IMR-90 (cell line): Measurements from ENCODE around the gene LEF1. TPM values are rescaled to one million over a fixed set of nuclear protein-coding genes. Genes with fewer than 3 reads are reported as not detected.

Experiments used
- ATAC-seq: fragments of 200-7000 bp; cut with Tn5 transposase; 2 replicates; pipeline ENCODE4 v1.9.1; 2020; ENCODE audit warnings: low read depth, mild to moderate bottlenecking, moderate library complexity
- BruUV-seq: library from RNA; stranded (reverse); fragments of 400-500 nt; replicated peaks from 2 replicates; lab custom pipeline; 2021; lab: Mats Ljungman, UMichigan
- CTCF ChIA-PET: fragments of 300-600 bp; formaldehyde crosslinking; extraction: SDS; loops from one replicate; lab custom pipeline; 2021; ENCODE audit warnings: antibody characterized with exemption; lab: Yijun Ruan, JAX
- POLR2A ChIA-PET: fragments of 300-600 bp; sonication (Branson Sonifier 250); formaldehyde crosslinking; loops from one replicate; lab custom pipeline; 2022; ENCODE audit warnings: antibody characterized with exemption; ENCODE audit not compliant: unreplicated experiment; lab: Charles Lee
- DNase-seq: peaks from one replicate; pipeline ENCODE4 v3.0.0; 2013
- H2AFZ ChIP-seq: replicated peaks from 2 replicates; pipeline ENCODE3; 2013; ENCODE audit warnings: low read length, mild to moderate bottlenecking; ENCODE audit not compliant: poor library complexity
- H2AK5ac ChIP-seq: 2 replicates; pipeline ENCODE4 v1.6.1; 2013; ENCODE audit warnings: low read depth, low read length, inconsistent platforms
- H2AK9ac ChIP-seq: replicated peaks from 2 replicates; pipeline ENCODE3; 2013; ENCODE audit warnings: mild to moderate bottlenecking, low read depth, low read length, moderate library complexity; ENCODE audit not compliant: poor library complexity
- H2BK120ac ChIP-seq: 2 replicates; pipeline ENCODE4 v1.6.1; 2013; ENCODE audit warnings: low read depth, low read length, inconsistent platforms
- H2BK15ac ChIP-seq: 3 replicates; pipeline ENCODE4 v1.6.1; 2013; ENCODE audit warnings: low read depth, low read length, inconsistent platforms
- H2BK20ac ChIP-seq: 2 replicates; pipeline ENCODE4 v1.6.1; 2013; ENCODE audit warnings: low read depth, mild to moderate bottlenecking, inconsistent platforms, low read length, moderate library complexity
- H2BK5ac ChIP-seq: 2 replicates; pipeline ENCODE4 v1.6.1; 2013; ENCODE audit warnings: mild to moderate bottlenecking, low read depth, low read length, inconsistent platforms; ENCODE audit not compliant: poor library complexity, severe bottlenecking
- H3K14ac ChIP-seq: replicated peaks from 2 replicates; pipeline ENCODE4 v1.6.1; 2013; ENCODE audit warnings: low read depth, low read length, inconsistent platforms
- H3K18ac ChIP-seq: 2 replicates; pipeline ENCODE4 v1.6.1; 2013; ENCODE audit warnings: low read depth, low read length, control low read depth
- H3K23ac ChIP-seq: 2 replicates; pipeline ENCODE4 v1.6.1; 2013; ENCODE audit warnings: low read depth, low read length, inconsistent platforms
- H3K27ac ChIP-seq: 2 replicates; pipeline ENCODE4 v1.5.1; 2013; ENCODE audit warnings: mild to moderate bottlenecking, control low read depth, low read length; ENCODE audit not compliant: insufficient read depth
- H3K27me3 ChIP-seq: 2 replicates; pipeline ENCODE4 v1.6.1; 2013; ENCODE audit warnings: low read length; ENCODE audit not compliant: control insufficient read depth, insufficient read depth
- H3K36me3 ChIP-seq: 2 replicates; pipeline ENCODE4 v1.6.1; 2013; ENCODE audit warnings: low read length, mixed read lengths; ENCODE audit not compliant: control insufficient read depth, insufficient read depth
- H3K4ac ChIP-seq: 2 replicates; pipeline ENCODE4 v1.6.1; 2013; ENCODE audit warnings: low read depth, low read length, inconsistent platforms
- H3K4me1 ChIP-seq: 2 replicates; pipeline ENCODE4 v1.6.1; 2013; ENCODE audit warnings: low read length, mixed read lengths; ENCODE audit not compliant: control insufficient read depth, insufficient read depth
- H3K4me2 ChIP-seq: 2 replicates; pipeline ENCODE4 v1.6.1; 2013; ENCODE audit warnings: low read depth, mild to moderate bottlenecking, control low read depth, low read length, moderate library complexity
- H3K4me3 ChIP-seq: 2 replicates; pipeline ENCODE4 v1.5.1; 2013; ENCODE audit warnings: low read depth, mild to moderate bottlenecking, control low read depth, low read length, moderate library complexity; ENCODE audit not compliant: insufficient read depth
- H3K56ac ChIP-seq: 2 replicates; pipeline ENCODE4 v1.6.1; 2013; ENCODE audit warnings: low read length, inconsistent platforms; ENCODE audit not compliant: insufficient read depth; ENCODE audit errors: extremely low read depth
- H3K79me1 ChIP-seq, 2 experiments: 2 replicates each; pipeline ENCODE4 v1.6.1; 2013; ENCODE audit warnings: low read length in 2 of 2, inconsistent platforms in 1 of 2, low read depth in 1 of 2
- H3K9ac ChIP-seq: 2 replicates; pipeline ENCODE4 v1.6.1; 2013; ENCODE audit warnings: low read depth, low read length, control low read depth
- H3K9me1 ChIP-seq: 2 replicates; pipeline ENCODE4 v1.6.1; 2013; ENCODE audit warnings: low read length, inconsistent platforms; ENCODE audit not compliant: insufficient read depth
- H3K9me3 ChIP-seq: 2 replicates; pipeline ENCODE4 v1.6.1; 2013; ENCODE audit warnings: low read length; ENCODE audit not compliant: control insufficient read depth, insufficient read depth
- H4K20me1 ChIP-seq: 2 replicates; pipeline ENCODE4 v1.6.1; 2013; ENCODE audit warnings: low read length, inconsistent platforms; ENCODE audit not compliant: insufficient read depth
- H4K5ac ChIP-seq: 2 replicates; pipeline ENCODE4 v1.6.1; 2013; ENCODE audit warnings: mild to moderate bottlenecking, low read depth, low read length, control low read depth
- H4K8ac ChIP-seq, 2 experiments: 2 replicates each; pipeline ENCODE4 v1.6.1; 2013; ENCODE audit warnings: low read depth in 2 of 2, low read length in 2 of 2, control low read depth in 1 of 2, inconsistent platforms in 1 of 2
- H4K91ac ChIP-seq: 2 replicates; pipeline ENCODE4 v1.6.1; 2013; ENCODE audit warnings: low read depth, low read length, inconsistent platforms; ENCODE audit not compliant: insufficient read depth
- BHLHE40 ChIP-seq: fragments of 150-350 bp; IDR thresholded peaks from 2 replicates; pipeline ENCODE4 v1.6.1; 2016; ENCODE audit warnings: mild to moderate bottlenecking, low read depth, low read length
- CEBPB ChIP-seq: IDR thresholded peaks from 2 replicates; pipeline ENCODE4 v1.6.1; 2012; ENCODE audit warnings: low read depth, low read length, improper control_type of control experiment
- CHD1 ChIP-seq: IDR thresholded peaks from 2 replicates; pipeline ENCODE4 v1.6.1; 2012; ENCODE audit warnings: low read depth, low read length, improper control_type of control experiment
- FOS ChIP-seq: fragments of 150-350 bp; IDR thresholded peaks from 2 replicates; pipeline ENCODE4 v1.6.1; 2016; ENCODE audit warnings: low read depth, low read length
- MAFK ChIP-seq: IDR thresholded peaks from 2 replicates; pipeline ENCODE4 v1.6.1; 2012; ENCODE audit warnings: low read depth, low read length, improper control_type of control experiment
- MAZ ChIP-seq: IDR thresholded peaks from 2 replicates; pipeline ENCODE4 v1.6.1; 2012; ENCODE audit warnings: low read depth, mild to moderate bottlenecking, low read length, improper control_type of control experiment, moderate library complexity, borderline replicate concordance
- MXI1 ChIP-seq: IDR thresholded peaks from 2 replicates; pipeline ENCODE4 v1.6.1; 2012; ENCODE audit warnings: low read depth, mild to moderate bottlenecking, low read length, moderate library complexity, borderline replicate concordance
- NFE2L2 ChIP-seq: fragments of 150-350 bp; IDR thresholded peaks from 2 replicates; pipeline ENCODE4 v1.6.1; 2016; ENCODE audit warnings: low read depth, mild to moderate bottlenecking, low read length
- POLR2A ChIP-seq: IDR thresholded peaks from 2 replicates; pipeline ENCODE4 v1.6.1; 2012; ENCODE audit warnings: mild to moderate bottlenecking, low read depth, low read length
- RAD21 ChIP-seq: IDR thresholded peaks from 2 replicates; pipeline ENCODE4 v1.6.1; 2012; ENCODE audit warnings: low read length, improper control_type of control experiment
- RCOR1 ChIP-seq: IDR thresholded peaks from 2 replicates; pipeline ENCODE4 v1.6.1; 2012; ENCODE audit warnings: mild to moderate bottlenecking, low read length, improper control_type of control experiment; ENCODE audit not compliant: insufficient replicate concordance
- RFX5 ChIP-seq: IDR thresholded peaks from 2 replicates; pipeline ENCODE4 v1.8.0; 2012; ENCODE audit warnings: low read depth, mild to moderate bottlenecking, low read length, moderate library complexity
- SMC3 ChIP-seq: fragments of 150-350 bp; IDR thresholded peaks from 2 replicates; pipeline ENCODE4 v1.6.1; 2016; ENCODE audit warnings: low read depth, mild to moderate bottlenecking, antibody characterized with exemption, low read length, moderate library complexity
- USF2 ChIP-seq: fragments of 150-350 bp; IDR thresholded peaks from 2 replicates; pipeline ENCODE4 v1.6.1; 2017; ENCODE audit warnings: mild to moderate bottlenecking, antibody characterized with exemption, low read length, low read depth
- WGBS, 2 experiments: methylation state at CpG; one replicate each; pipeline versions ENCODE4 v1.1.5 to v1.1.7; 2013; ENCODE audit warnings: missing lambda C conversion rate in 2 of 2; ENCODE audit not compliant: insufficient read length in 1 of 2; ENCODE audit errors: extremely low coverage in 2 of 2; 5-methylcytosine and 5-hydroxymethylcytosine counted together
- dilution Hi-C: fragments of 300-500 bp; cut with HindIII; formaldehyde crosslinking; loops from one replicate; pipeline ENCODE4 v1.14.3; 2018; ENCODE audit warnings: low sequenced_read_pairs; ENCODE audit not compliant: unreplicated experiment
- in situ Hi-C: fragments of 300-500 bp; cut with MboI; formaldehyde crosslinking; loops from 3 replicates; pipeline ENCODE4 v1.14.3; 2019; ENCODE audit warnings: low sequenced_read_pairs, inconsistent platforms, mixed read lengths
- intact Hi-C: fragments of 100-400 bp; cut with micrococcal nuclease; formaldehyde crosslinking; loops from 2 replicates; pipeline ENCODE4 v1.10.0; 2022
- polyA plus RNA-seq, 3 experiments: library from polyadenylated mRNA; depleted of rRNA; stranded (reverse); fragments of >200 nt; gene quantifications; 2 replicates each; pipeline ENCODE4 v1.2.3, GENCODE V29; 2012; ENCODE audit warnings: low replicate concordance in 1 of 3
- total RNA-seq: library from RNA; depleted of rRNA; stranded (reverse); fragments of >200 nt; gene quantifications from 2 replicates; pipeline ENCODE4 v1.2.3, GENCODE V29; 2012
- TF ChIP-seq, protein P1 (sequence below): conservative IDR thresholded peaks from 2 replicates; pipeline ENCODE4 v1.5.1; 2012; ENCODE audit warnings: mild to moderate bottlenecking, low read depth, low read length, improper control_type of control experiment
- TF ChIP-seq, protein P2 (sequence below): fragments of 150-350 bp; IDR thresholded peaks from 2 replicates; pipeline ENCODE4 v1.6.1; 2016; ENCODE audit warnings: low read depth, mild to moderate bottlenecking, low read length, moderate library complexity, borderline replicate concordance

Gene LEF1
- total and polyA plus RNA-seq, 2 of the 4 experiments (the other 2 are of a cell fraction): 1.7 to 1.8 TPM

DNA sequence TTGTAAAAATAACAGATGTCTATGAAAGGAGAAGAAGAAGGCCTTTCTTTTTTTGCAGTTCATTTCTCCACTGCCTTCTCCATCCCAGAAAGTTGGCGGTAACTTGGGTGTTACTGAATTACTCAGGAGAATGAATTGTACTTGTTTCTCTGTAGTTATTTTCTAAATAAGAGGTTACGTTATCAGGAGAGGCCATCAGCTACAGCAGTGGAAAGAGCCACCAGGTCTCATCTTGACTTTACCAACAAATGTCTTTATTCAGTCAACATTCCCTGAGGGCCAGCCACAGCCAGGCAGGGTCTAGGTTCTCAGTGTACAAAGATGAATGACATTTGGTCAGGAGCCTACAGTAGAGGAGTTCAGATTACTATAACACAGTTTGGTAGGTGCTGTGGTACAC is 170.9 kb downstream of the LEF1 start:
- ATAC-seq (no peak), DNase-seq (no peak)
- H3K9me1 ChIP-seq: peaks cover 19% of the 10 kb centered on the region
- in situ Hi-C loops (no loop called here), intact Hi-C loops (loop anchor here (10.0 kb wide), 1 partner anchor 243 kb away; no protein-coding TSS in a partner anchor), dilution Hi-C loops (no loop called here)
- no peak overlapping the region; the same call in 1 of the 2 replicates for H2BK120ac ChIP-seq
- H2AK5ac ChIP-seq: no peak overlapping the region; the same call in 1 of the 2 replicates
- WGBS, 2 experiments: no CpG with 5 or more reads among the region's 2 CpGs
- peak overlapping the region; percentile 34; the same call in 1 of the 2 replicates for H2BK20ac ChIP-seq
- TF ChIP-seq RCOR1: no peak
- no peak for TF ChIP-seq BHLHE40
- no peak for TF ChIP-seq MAZ
- no peak for TF ChIP-seq RFX5
- TF ChIP-seq CEBPB: no peak
- no peak for TF ChIP-seq CHD1
- TF ChIP-seq NFE2L2: no peak
- TF ChIP-seq RAD21: no peak
- no peak for TF ChIP-seq POLR2A
- TF ChIP-seq FOS: no peak
- TF ChIP-seq SMC3: no peak
- no peak for TF ChIP-seq MXI1
- TF ChIP-seq, protein P1, sequence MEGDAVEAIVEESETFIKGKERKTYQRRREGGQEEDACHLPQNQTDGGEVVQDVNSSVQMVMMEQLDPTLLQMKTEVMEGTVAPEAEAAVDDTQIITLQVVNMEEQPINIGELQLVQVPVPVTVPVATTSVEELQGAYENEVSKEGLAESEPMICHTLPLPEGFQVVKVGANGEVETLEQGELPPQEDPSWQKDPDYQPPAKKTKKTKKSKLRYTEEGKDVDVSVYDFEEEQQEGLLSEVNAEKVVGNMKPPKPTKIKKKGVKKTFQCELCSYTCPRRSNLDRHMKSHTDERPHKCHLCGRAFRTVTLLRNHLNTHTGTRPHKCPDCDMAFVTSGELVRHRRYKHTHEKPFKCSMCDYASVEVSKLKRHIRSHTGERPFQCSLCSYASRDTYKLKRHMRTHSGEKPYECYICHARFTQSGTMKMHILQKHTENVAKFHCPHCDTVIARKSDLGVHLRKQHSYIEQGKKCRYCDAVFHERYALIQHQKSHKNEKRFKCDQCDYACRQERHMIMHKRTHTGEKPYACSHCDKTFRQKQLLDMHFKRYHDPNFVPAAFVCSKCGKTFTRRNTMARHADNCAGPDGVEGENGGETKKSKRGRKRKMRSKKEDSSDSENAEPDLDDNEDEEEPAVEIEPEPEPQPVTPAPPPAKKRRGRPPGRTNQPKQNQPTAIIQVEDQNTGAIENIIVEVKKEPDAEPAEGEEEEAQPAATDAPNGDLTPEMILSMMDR: no peak
- TF ChIP-seq MAFK: no peak
- TF ChIP-seq, protein P2, sequence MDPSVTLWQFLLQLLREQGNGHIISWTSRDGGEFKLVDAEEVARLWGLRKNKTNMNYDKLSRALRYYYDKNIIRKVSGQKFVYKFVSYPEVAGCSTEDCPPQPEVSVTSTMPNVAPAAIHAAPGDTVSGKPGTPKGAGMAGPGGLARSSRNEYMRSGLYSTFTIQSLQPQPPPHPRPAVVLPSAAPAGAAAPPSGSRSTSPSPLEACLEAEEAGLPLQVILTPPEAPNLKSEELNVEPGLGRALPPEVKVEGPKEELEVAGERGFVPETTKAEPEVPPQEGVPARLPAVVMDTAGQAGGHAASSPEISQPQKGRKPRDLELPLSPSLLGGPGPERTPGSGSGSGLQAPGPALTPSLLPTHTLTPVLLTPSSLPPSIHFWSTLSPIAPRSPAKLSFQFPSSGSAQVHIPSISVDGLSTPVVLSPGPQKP: no peak
- TF ChIP-seq USF2: no peak
- H4K20me1 ChIP-seq: peaks cover 14% of the 10 kb centered on the region; the same call in 1 of the 2 replicates
- H3K4me2 ChIP-seq: no peak overlapping the region; the same call in 1 of the 2 replicates
- peak overlapping the region; percentile 17; the same call in 1 of the 2 replicates for H3K23ac ChIP-seq
- H3K79me1 ChIP-seq: peaks cover 4 to 30% of the 10 kb centered on the region in 2 experiments; a peak in 3 of 4 replicates
- H3K9ac ChIP-seq: no peak overlapping the region
- no peak overlapping the region for H4K91ac ChIP-seq
- no peak overlapping the region for H2BK15ac ChIP-seq
- peak overlapping the region; percentile 25 for H3K14ac ChIP-seq
- H3K18ac ChIP-seq: peak overlapping the region; percentile 65; the same call in 1 of the 2 replicates
- H3K4me1 ChIP-seq: peaks cover 8% of the 10 kb centered on the region
- H2AFZ ChIP-seq: no peak overlapping the region
- H2AK9ac ChIP-seq: peak overlapping the region; percentile 18
- H3K4me3 ChIP-seq: no peak overlapping the region
- peak overlapping the region; percentile 52 for H2BK5ac ChIP-seq
- H4K8ac ChIP-seq: peak overlapping the region in 1 of 2 experiments; percentile 14; a peak in 1 of 4 replicates
- no peaks in the 10 kb centered on the region for H3K9me3 ChIP-seq
- H3K36me3 ChIP-seq: no peaks in the 10 kb centered on the region
- H3K56ac ChIP-seq: no peak overlapping the region
- CTCF ChIA-PET: no interaction called here
- H4K5ac ChIP-seq: peak overlapping the region; percentile 20; the same call in 1 of the 2 replicates
- no TSS peak for BruUV-seq
- peak overlapping the region; percentile 51; the same call in 1 of the 2 replicates for H3K4ac ChIP-seq
- H3K27ac ChIP-seq: no peak overlapping the region
- POLR2A ChIA-PET: no interaction called here
- H3K27me3 ChIP-seq: no peaks in the 10 kb centered on the region
